Measurements from ENCODE around the gene VCL.

DNA sequence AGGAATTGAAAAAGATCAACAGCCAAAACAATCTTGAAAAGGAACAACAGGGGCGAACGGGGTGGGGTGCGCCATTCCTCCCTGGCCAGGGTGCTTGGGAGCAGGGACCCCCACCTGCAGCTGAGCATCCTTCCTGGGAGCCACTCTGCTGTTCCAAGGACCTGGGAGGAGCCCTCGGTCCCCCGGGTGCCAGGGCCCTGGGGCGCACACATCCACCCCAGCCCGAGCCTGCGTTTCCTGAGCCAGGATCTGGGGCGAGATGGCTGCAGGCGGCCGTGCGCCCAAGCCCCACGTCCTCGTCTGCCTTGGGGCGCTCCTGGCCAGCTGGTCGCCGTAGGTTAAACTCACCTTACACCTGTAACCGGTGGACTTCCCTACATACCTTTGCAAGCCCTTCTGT, 142.1 kb downstream of the VCL start:
- TF ChIP-seq, protein P1, sequence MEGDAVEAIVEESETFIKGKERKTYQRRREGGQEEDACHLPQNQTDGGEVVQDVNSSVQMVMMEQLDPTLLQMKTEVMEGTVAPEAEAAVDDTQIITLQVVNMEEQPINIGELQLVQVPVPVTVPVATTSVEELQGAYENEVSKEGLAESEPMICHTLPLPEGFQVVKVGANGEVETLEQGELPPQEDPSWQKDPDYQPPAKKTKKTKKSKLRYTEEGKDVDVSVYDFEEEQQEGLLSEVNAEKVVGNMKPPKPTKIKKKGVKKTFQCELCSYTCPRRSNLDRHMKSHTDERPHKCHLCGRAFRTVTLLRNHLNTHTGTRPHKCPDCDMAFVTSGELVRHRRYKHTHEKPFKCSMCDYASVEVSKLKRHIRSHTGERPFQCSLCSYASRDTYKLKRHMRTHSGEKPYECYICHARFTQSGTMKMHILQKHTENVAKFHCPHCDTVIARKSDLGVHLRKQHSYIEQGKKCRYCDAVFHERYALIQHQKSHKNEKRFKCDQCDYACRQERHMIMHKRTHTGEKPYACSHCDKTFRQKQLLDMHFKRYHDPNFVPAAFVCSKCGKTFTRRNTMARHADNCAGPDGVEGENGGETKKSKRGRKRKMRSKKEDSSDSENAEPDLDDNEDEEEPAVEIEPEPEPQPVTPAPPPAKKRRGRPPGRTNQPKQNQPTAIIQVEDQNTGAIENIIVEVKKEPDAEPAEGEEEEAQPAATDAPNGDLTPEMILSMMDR (IDR thresholded peaks at IDR 0.05), result no peak
- TF ChIP-seq, protein P2, sequence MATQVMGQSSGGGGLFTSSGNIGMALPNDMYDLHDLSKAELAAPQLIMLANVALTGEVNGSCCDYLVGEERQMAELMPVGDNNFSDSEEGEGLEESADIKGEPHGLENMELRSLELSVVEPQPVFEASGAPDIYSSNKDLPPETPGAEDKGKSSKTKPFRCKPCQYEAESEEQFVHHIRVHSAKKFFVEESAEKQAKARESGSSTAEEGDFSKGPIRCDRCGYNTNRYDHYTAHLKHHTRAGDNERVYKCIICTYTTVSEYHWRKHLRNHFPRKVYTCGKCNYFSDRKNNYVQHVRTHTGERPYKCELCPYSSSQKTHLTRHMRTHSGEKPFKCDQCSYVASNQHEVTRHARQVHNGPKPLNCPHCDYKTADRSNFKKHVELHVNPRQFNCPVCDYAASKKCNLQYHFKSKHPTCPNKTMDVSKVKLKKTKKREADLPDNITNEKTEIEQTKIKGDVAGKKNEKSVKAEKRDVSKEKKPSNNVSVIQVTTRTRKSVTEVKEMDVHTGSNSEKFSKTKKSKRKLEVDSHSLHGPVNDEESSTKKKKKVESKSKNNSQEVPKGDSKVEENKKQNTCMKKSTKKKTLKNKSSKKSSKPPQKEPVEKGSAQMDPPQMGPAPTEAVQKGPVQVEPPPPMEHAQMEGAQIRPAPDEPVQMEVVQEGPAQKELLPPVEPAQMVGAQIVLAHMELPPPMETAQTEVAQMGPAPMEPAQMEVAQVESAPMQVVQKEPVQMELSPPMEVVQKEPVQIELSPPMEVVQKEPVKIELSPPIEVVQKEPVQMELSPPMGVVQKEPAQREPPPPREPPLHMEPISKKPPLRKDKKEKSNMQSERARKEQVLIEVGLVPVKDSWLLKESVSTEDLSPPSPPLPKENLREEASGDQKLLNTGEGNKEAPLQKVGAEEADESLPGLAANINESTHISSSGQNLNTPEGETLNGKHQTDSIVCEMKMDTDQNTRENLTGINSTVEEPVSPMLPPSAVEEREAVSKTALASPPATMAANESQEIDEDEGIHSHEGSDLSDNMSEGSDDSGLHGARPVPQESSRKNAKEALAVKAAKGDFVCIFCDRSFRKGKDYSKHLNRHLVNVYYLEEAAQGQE (IDR thresholded peaks at IDR 0.05; ENCODE audit: insufficient read depth in 1 of 2, low read depth in 2 of 2, low read length in 1 of 2), result no peak
- TF ChIP-seq POLR2AphosphoS5 (IDR thresholded peaks at IDR 0.05; ENCODE audit: low read depth, low read length), result no peak

Measured in Panc1 (cell line).